ENCODE data around the gene CEP350.

GRCh38 chr1:179926850-179927205 is 27.8 kb upstream of the CEP350 start:
- no peak for TF ChIP-seq CTCF (IDR thresholded peaks at IDR 0.05; ENCODE audit: low read length)
- TF ChIP-seq EZH2 (IDR thresholded peaks at IDR 0.05; ENCODE audit: borderline replicate concordance, low read length), result no peak
